NCI-H1092 treated with DMSO at 0.1 percent for 48 hours (cell line): ENCODE measurements around the gene NHLRC2.
"Not testable (repeated sequence)": the region's sequence is repeated elsewhere in the genome, so short reads cannot be mapped to it uniquely, and the experiment has no call there.

Experiments used
- DNase-seq: peaks from one replicate; lab custom pipeline; 2025; lab: John Stamatoyannopoulos, UW

The NHLRC2 gene

DNA sequence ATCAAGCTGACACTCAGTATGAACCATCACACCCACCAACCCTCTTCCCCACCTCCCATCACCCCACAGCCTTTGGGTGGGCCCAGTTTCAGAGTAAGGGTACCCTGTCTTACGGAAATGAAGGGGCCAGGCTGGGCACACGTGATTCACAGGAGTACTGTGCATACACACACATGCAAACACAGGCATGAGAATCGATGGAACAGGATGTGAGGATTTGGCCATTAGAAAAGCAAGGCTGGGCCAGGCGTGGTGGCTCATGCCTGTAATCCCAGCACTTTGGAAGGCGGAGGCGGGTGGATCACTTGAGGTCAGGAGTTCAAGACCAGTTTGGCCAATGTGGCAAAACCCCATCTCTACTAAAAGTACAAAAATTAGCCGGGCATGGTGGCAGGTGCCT lies 88.7 kb downstream of the NHLRC2 start:
- not testable (repeated sequence) for DNase-seq

DNA sequence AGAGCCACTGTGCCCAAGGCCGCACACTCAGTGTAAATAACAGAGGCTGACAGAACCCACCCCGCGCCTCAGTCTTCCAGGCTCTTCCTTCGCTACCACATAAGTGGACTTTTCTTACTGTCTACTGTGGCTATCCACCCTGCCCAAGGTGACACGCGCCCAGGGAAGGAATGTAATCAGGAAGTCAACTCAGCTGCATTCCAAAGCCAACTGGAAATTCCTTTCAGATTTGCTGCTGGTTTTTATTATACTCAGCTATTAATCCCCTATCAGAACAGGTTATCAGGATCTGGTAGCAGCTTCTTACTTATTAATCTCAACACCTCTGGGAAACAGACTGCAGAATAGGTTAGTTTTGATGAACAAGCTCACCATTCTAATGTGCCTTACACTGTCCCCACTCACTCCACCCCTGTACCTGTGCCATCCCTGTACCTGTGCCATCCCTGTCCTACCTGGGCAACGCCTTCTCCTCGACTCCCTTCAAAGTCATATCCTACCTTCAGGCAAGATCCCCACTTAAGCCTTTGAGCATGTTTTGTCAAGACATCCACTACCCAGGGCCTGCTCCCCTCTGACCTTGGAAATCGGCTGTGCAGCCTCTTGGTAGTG lies 90.7 kb downstream of the NHLRC2 start:
- DNase-seq, result no peak

DNA sequence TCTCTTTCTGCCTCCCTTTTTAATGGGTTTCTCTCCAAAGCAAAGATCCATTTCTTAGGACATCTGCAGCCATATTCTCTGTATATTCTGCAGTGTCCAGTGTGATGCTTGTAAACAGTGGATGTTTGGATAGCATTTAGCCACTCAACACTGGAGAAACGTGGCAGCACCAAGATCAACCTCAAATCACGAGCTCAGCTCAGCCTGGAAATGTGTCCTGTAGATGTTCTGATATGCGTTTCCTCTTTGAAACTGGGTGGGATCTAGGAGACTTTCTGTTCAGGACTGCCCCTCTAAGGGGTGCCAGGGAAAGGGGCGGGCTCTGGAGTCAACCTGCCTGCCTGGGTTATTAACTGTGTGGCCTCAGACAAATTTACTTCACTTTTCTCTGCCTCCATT lies 91.2 kb downstream of the NHLRC2 start:
- no peak for DNase-seq

DNA sequence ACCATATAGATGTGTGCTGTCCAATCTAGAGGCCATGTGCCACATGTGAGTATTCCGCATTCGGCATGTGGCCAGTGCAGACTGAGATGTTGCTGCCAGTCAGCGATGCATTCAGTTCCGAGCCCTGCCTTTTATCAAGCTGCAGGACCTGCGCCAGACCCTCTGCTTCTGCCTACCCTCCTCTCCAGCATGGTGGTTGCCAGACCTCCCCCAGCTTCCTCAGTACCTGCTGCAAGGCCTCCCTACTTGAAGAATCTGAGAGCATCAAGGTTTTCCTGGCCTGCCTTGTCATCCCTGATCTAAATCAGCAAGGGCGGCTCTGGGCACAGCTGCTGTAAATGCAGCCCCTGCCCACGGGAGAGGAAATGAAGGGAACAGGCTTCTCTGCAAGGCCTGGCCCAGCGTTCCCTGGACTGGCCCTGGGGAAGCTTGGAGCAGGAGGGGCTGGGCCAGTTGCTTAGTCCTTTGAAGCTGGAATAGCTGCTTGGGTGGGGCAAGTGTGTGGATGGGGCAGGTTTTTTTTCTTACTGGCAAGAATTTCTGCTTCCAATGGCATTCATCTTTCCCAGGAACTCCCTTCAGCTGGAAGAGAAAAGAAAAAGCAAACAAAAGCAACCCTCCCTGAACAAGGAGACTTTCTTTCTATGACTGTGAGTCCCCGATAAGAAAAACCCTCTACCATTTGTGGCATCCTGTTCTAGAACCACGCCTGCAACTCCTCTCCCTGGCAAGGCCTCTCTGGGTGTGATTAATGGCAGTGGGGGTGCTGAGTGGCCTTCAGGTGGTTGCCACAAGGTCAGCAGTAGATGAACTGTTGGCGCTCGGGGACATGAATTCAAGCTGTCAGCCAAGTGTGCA lies 93.0 kb downstream of the NHLRC2 start:
- DNase-seq, result no peak

DNA sequence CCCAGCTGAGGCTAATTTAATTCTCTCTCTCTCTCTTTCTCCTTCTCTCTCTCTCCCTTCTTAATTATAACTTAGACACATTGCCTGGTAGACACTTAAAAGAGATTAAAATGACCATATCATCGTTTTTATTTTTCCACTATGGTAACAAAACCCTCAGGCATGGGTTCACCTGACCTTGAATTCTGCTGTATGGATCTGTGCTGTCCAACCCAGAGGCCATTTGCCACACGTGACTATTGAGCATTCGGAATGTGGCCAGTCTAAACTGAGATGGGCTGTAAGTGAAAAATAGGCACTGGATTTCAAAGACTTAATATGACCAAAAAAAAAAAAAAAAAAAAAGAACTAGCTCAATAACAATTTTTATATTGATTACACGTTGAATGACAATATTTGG lies 93.6 kb downstream of the NHLRC2 start:
- no peak for DNase-seq

DNA sequence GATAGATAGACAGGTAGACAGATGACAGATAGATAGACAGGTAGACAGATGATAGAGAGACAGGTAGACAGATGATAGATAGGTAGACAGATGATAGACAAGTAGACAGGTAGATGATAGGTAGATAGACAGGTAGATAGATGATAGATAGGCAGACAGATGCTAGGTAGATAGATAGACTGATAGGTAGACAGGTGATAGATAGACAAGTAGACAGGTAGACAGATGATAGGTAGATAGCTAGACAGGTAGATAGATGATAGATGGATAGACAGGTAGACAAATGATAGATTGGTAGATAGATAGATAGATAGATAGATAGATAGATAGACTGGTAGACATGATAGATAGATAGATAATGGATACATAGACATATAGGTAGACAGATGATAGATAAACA lies 95.8 kb downstream of the NHLRC2 start:
- no peak for DNase-seq

DNA sequence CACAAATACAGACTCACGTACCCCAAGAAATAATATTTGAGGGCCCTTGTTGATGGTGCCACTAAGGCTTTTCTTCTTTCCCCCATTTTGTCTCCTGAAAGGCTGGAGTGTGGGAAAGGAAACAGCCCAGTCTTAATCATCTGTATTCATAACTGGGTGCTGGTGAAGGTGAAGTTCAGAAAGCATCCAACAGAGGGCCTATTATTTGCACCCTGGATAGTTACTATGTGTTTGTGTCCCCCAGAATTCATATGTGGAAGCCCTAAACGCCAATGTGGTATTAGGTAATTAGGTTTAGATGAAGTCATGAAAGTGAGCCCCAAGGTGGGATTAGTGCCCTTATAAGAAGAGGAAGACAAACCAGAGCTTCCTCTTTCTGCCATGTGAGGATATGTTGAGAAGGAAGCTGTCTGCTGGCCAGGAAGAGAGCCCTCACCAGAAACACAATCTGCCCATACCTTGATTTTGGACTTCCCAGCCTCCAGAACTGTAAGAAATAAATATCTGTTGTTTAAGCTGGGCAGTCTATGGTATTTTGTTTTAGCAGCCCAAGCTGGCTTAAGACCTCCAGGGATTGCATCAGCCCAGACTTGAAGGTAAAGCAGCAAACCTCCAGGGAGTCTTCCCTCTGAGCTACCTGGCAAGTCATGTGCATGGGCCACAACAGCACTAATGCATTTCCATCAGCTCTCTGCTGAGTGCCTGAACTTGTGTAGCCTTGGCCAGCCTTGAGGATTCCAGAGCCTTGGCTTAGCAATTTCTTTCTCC lies 99.2 kb downstream of the NHLRC2 start:
- no peak for DNase-seq

DNA sequence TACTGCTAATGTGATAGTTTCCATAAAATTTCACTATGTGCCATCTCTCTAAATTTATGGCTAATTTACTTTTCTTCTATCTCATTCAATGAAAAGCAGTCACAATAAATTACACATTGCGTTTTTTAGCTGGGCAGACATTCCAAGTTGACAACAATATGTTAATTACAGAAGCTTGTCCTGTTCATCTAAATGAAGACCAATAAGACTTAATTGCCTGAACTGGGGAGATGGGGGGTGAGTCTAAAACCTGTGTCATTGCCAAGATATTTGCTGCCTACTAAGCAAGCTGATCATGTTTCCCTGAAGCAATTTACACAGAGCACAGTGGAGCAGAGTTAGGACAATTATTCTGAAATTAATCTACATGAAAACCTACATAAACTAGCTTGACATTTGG lies 99.9 kb downstream of the NHLRC2 start:
- no peak for DNase-seq

DNA sequence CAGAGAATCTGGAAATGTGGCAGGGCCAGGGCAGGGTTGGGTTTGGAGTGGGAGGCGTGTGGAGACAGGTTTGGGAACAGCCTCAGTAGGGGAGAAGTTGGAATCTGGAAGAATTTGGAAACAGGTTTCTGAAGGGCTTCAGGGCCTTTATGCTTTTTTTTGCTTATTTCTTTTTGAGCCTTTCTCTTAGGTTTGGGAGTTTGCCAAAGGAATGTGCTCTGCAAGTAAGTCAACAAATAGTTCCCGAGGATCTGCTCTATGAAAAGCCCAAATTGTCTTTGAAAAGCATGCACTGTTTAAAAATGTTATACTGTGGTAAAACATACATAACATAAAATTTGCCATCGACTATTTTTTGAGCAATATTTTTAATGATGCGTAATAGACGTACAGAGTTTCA lies 102.6 kb downstream of the NHLRC2 start:
- DNase-seq, result no peak

DNA sequence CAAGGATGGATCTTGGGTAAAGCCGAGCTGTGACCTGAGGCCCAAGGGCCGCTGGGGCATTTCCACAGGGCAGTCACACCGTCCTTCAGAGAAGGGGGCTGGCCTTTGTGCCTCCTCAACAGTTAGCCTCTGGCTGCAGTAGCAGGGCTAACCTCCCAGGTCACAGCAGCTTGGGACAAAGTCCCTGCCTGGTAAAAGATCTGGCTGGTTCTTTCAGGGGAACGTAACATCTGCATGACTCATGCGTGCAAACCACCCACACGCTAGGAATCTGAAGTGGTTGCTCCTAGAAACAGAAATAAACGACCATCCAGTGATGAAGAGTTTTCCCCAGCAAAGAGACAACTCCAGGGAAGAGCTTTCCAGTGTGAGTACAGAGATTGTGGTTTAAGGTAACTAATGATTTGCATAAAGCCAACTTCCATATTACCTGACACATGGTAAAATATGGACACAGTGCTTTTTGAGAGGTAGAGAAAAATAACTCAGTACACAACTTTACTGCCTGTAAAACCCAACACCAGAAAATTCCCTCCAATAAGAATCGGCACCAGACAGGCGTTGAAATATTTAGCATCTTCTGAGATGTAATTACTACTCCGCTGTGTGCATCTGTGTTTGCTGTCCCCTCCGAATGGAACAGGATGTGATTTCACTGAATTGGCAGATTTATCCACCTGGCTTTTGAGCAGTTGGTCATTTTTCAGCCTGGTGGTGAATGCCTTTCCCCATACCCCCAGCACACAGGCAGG lies 104.3 kb downstream of the NHLRC2 start:
- no peak for DNase-seq

DNA sequence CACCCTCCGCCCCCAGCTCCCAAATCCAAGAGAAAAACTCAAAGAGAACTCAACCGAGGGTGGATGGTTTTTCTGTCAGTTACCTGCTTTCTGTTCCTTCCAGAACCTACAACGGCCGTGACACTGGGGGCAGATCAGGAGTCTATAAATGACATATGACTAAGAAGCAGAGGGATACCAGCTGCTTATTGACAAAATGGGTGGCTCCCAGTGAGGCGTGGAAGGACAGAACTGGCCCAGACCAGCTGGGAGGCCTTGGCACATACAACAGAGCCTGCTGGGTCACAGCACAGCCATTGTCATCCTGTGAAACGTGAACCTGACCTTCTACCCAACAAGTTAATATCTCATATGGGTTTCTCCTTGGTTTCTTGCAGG lies 104.9 kb downstream of the NHLRC2 start:
- DNase-seq, result peak; percentile 18

DNA sequence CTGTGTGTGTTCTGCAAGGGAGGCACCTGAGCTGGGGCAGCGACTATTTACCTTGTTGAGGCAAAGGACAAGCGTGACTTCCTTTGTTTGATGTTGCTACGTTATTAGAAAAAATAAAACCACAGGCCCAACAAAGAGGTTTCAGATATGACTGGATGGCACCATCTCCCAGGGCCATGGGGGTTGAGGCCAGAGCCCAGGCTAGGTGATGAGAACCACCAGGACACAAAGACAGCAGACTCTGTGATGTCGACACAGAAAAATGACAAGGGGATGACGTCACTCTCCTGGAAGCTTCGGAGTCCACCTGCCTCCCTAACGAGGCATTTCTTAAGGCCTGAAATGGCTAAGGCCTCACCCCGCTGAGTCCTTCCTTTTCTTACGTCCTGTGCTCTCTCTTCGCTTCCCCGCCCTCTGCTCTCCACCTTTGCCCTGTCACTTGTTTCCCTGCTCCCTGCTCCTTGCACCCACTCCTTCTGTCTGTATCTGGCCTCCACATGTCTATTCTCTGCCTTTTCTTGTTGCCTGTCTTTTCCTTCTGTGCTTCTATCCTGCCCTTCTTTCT lies 106.2 kb downstream of the NHLRC2 start:
- DNase-seq, result no peak

DNA sequence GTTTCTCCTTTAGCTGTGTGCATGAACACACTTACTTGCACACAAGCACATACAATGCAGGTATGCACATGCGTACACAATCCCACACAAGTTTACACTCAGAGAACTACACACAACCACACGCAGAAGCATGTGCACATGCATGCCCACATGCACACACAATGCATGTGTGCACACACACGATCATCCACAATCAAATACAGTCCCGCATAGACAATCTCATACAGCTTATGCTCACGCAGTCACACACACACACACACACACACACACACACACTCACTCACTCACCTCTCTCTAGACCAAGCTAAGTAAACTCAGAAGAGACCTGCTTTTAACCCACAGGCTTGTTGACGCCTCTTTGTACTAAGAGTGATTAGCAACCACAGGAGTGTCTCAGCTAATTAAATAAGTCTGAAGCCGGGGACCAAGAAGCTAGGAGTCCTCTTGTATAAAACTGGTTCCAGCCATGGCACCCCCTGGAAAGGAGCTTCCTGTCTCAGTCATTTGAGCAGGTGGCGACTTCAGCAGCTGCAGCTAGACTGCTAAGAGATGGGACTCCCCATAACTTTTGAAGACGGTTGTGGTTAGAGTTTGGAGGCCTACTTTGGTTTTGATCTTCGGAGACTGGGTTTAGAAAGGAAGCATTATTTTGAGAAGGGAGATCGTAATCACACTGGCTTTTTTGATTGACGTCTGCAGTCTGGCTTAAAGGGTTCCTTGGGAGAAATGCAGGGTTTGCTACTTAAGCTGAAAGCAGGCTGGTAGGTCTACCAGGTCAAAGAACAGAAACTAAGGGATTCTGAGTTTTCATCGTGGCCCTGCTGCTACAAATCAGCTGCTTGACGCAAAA lies 106.9 kb downstream of the NHLRC2 start:
- DNase-seq, result no peak

DNA sequence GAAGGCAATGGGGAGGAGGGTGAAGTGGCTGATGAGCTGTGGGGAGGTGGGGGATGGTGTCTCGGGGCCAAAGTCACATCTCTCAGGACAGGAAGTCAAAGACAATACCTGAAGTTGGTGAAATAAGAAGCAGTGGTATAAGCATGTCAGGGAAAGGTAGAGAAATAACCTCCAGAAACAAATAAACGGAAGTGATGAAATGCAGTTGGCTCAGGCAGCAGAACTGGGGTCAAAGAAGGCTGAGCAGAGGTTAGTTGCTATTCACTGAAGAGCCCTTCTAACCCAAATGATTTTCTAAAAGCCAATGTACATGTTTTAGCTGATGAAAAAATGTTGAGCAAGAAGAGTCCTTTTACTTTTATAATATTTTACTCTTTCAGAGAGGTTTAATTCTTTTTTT lies 110.6 kb downstream of the NHLRC2 start:
- DNase-seq, result no peak

DNA sequence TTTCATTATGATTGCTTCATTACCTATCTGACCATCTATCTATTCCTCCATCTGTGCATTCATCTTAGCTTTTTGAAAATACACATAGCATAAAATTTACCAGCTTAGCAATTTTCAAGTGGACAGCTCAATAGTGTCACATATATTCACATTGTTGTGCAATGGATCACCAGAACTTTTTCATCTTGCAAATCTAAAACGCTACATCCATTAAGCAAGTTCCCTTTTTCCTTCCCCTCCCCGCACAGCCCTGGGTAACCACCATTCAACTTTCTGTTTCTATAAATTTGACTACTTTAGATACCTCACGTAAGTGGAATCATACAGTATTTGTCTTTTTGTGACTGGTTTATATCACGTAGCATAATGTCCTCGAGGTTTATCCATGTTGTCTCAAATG lies 111.2 kb downstream of the NHLRC2 start:
- DNase-seq, result no peak
